SU-DHL-6 (cell line): Measurements from ENCODE around the gene OR5K4.

ENCODE experiments used
- CTCF ChIP-seq: fragments of 200-600 bp; sonication (generic); IDR thresholded peaks from one replicate; pipeline ENCODE4 v1.5.1; 2017; ENCODE audit warnings: antibody characterized with exemption, mild to moderate bottlenecking, low read length, moderate library complexity; ENCODE audit not compliant: insufficient read depth, poor library complexity, severe bottlenecking
- EZH2phosphoT487 ChIP-seq: fragments of 200-600 bp; sonication (generic), shearing (Covaris generic); conservative IDR thresholded peaks from 2 replicates; pipeline ENCODE4 v1.6.1; 2018; ENCODE audit warnings: mild to moderate bottlenecking, antibody characterized with exemption, low read length, moderate library complexity, mixed read lengths

GRCh38 chr3:98323425-98323824, 30.2 kb upstream of the OR5K4 start:
- no peak for TF ChIP-seq CTCF
- TF ChIP-seq EZH2phosphoT487: no peak
